ENCODE data around the gene WDR31.

Gene WDR31

GRCh38 chr9:113269871-113270270 is 70.2 kb downstream of the WDR31 start:
- peak overlapping the region; percentile 80 for H3K27ac Mint-ChIP-seq

GRCh38 chr9:113269355-113269754 is 70.7 kb downstream of the WDR31 start:
- peak overlapping the region; percentile 80 for H3K27ac Mint-ChIP-seq
- H3K9me3 Mint-ChIP-seq: no peaks in the 10 kb centered on the region
- H3K4me1 Mint-ChIP-seq (ENCODE audit: low read depth): peaks cover 34% of the 10 kb centered on the region
- DNase-seq: no peak
- H3K27me3 Mint-ChIP-seq: no peaks in the 10 kb centered on the region
- no peak overlapping the region for H3K4me3 Mint-ChIP-seq
- peaks cover 71% of the 10 kb centered on the region for H3K36me3 Mint-ChIP-seq (ENCODE audit: low read depth)

More at GRCh38 chr9:113269871-113270270, 70.2 kb downstream of the WDR31 start:
- Mint-ChIP-seq H3K27me3 (no peaks in the 10 kb centered on the region), H3K4me1 (ENCODE audit: low read depth) (peaks cover 34% of the 10 kb centered on the region), H3K4me3 (no peak overlapping the region), H3K36me3 (ENCODE audit: low read depth) (peaks cover 69% of the 10 kb centered on the region), H3K9me3 (no peaks in the 10 kb centered on the region)
- DNase-seq: no peak

GRCh38 chr9:113267911-113268566 is 72.0 kb downstream of the WDR31 start:
- Mint-ChIP-seq H3K4me1 (ENCODE audit: low read depth) (peaks cover 23% of the 10 kb centered on the region), H3K36me3 (ENCODE audit: low read depth) (peaks cover 68% of the 10 kb centered on the region), H3K4me3 (no peak overlapping the region), H3K9me3 (no peaks in the 10 kb centered on the region), H3K27me3 (no peaks in the 10 kb centered on the region), H3K27ac (peak overlapping the region; percentile 86)
- no peak for DNase-seq

- Mint-ChIP-seq H3K27ac (peak overlapping the region; percentile 15), H3K4me3 (no peak overlapping the region), H3K9me3 (no peaks in the 10 kb centered on the region), H3K27me3 (no peaks in the 10 kb centered on the region), H3K4me1 (ENCODE audit: low read depth) (peaks cover 21% of the 10 kb centered on the region), H3K36me3 (ENCODE audit: low read depth) (peaks cover 66% of the 10 kb centered on the region)
- DNase-seq: no peak
Observed at GRCh38 chr9:113266174-113266573, 73.9 kb downstream of the WDR31 start.
